ENCODE results near the gene DNASE1L3.

- no peak for TF ChIP-seq ZNF384 (IDR thresholded peaks at IDR 0.05)
- TF ChIP-seq FOXA1 (IDR thresholded peaks at IDR 0.05): no peak
- TF ChIP-seq FOXM1 (IDR thresholded peaks at IDR 0.05; ENCODE audit: borderline replicate concordance): no peak
- TF ChIP-seq BHLHE40 (IDR thresholded peaks at IDR 0.05; ENCODE audit: borderline replicate concordance): no peak
- TF ChIP-seq FOXK2 (IDR thresholded peaks at IDR 0.05): no peak
- TF ChIP-seq TARDBP (IDR thresholded peaks at IDR 0.05): no peak
Observed at GRCh38 chr3:58190291-58190690, 20.5 kb downstream of the DNASE1L3 start.
